Hematopoietic multipotent progenitor cell treated with erythropoietin and hydrocortisone succinate and interleukin-3 and kit ligand, for 6 days (in vitro differentiated cells): ENCODE measurements around the gene CASK.
"Not testable (repeated sequence)": the region's sequence is repeated elsewhere in the genome, so short reads cannot be mapped to it uniquely, and the experiment has no call there.

ENCODE experiments used
- DNase-seq: peaks from one replicate; pipeline ENCODE4 v3.0.0-alpha.2; 2015

Gene CASK

GRCh38 chrX:41688156-41688555 lies 235.2 kb downstream of the CASK start:
- peak; percentile 15 for DNase-seq

GRCh38 chrX:41686788-41687187 lies 236.6 kb downstream of the CASK start:
- DNase-seq: peak; percentile 31

GRCh38 chrX:41684940-41685339 lies 238.4 kb downstream of the CASK start:
- no peak for DNase-seq

- no peak for DNase-seq
Measured at GRCh38 chrX:41684138-41684537, 239.2 kb downstream of the CASK start.

- no peak for DNase-seq
Measured at GRCh38 chrX:41677183-41678060, 245.9 kb downstream of the CASK start.

- not testable (repeated sequence) for DNase-seq
Measured at GRCh38 chrX:41676361-41676760, 247.0 kb downstream of the CASK start.

GRCh38 chrX:41672643-41673042 lies 250.7 kb downstream of the CASK start:
- no peak for DNase-seq

GRCh38 chrX:41671082-41671481 lies 252.3 kb downstream of the CASK start:
- no peak for DNase-seq

- DNase-seq: no peak
Measured at GRCh38 chrX:41670112-41670511, 253.2 kb downstream of the CASK start.

- no peak for DNase-seq
Measured at GRCh38 chrX:41667631-41668030, 255.7 kb downstream of the CASK start.

- peak; percentile 63 for DNase-seq
Measured at GRCh38 chrX:41666251-41666650, 257.1 kb downstream of the CASK start.

GRCh38 chrX:41665686-41666085 lies 257.7 kb downstream of the CASK start:
- no peak for DNase-seq

GRCh38 chrX:41664908-41665307 lies 258.4 kb downstream of the CASK start:
- DNase-seq: no peak

GRCh38 chrX:41664375-41664901 lies 258.9 kb downstream of the CASK start:
- DNase-seq: no peak

GRCh38 chrX:41661366-41662095 lies 261.8 kb downstream of the CASK start:
- no peak for DNase-seq

GRCh38 chrX:41655631-41656030 lies 267.7 kb downstream of the CASK start:
- no peak for DNase-seq

- DNase-seq: no peak
Measured at GRCh38 chrX:41655101-41655500, 268.3 kb downstream of the CASK start.

GRCh38 chrX:41653125-41653524 lies 270.2 kb downstream of the CASK start:
- DNase-seq: no peak

- not testable (repeated sequence) for DNase-seq
Measured at GRCh38 chrX:41646201-41646600, 277.2 kb downstream of the CASK start.

- DNase-seq: peak; percentile 18
Measured at GRCh38 chrX:41634284-41634683, 289.1 kb downstream of the CASK start.

- no peak for DNase-seq
Measured at GRCh38 chrX:41630091-41630490, 293.3 kb downstream of the CASK start.

- no peak for DNase-seq
Measured at GRCh38 chrX:41629539-41629938, 293.8 kb downstream of the CASK start.

GRCh38 chrX:41621222-41621723 lies 302.1 kb downstream of the CASK start:
- peak; percentile 62 for DNase-seq

GRCh38 chrX:41619221-41619620 lies 304.1 kb downstream of the CASK start:
- no peak for DNase-seq
